Mucosa of rectum (tissue), 2 donors: ENCODE data around the gene CPNE1.

Source experiments
- H3K27ac ChIP-seq, 2 donors: one replicate each; pipeline ENCODE4 v1.7.0; 2013; ENCODE audit warnings: inconsistent platforms in 2 of 2, low read depth in 2 of 2, low read length in 2 of 2
- H3K27me3 ChIP-seq, 2 donors: one replicate each; pipeline ENCODE4 v1.7.0; 2013; ENCODE audit warnings: low read length in 2 of 2; ENCODE audit not compliant: control insufficient read depth in 2 of 2, insufficient read depth in 2 of 2
- H3K36me3 ChIP-seq, 2 donors: one replicate each; pipeline ENCODE4 v1.7.0; 2013; ENCODE audit warnings: low read length in 2 of 2; ENCODE audit not compliant: control insufficient read depth in 2 of 2, insufficient read depth in 2 of 2
- H3K4me1 ChIP-seq, 2 donors: one replicate each; pipeline ENCODE4 v1.7.0; 2013; ENCODE audit warnings: low read length in 2 of 2, mild to moderate bottlenecking in 1 of 2; ENCODE audit not compliant: control insufficient read depth in 2 of 2, insufficient read depth in 2 of 2
- H3K4me3 ChIP-seq, 2 donors: one replicate each; pipeline ENCODE4 v1.7.0; 2013; ENCODE audit warnings: low read length in 2 of 2
- H3K9ac ChIP-seq, 2 donors: one replicate each; pipeline ENCODE4 v1.7.0; 2013; ENCODE audit warnings: low read length in 2 of 2, low read depth in 1 of 2, mild to moderate bottlenecking in 1 of 2
- H3K9me3 ChIP-seq, 2 donors: one replicate each; pipeline ENCODE4 v1.7.0; 2013; ENCODE audit warnings: low read length in 2 of 2; ENCODE audit not compliant: control insufficient read depth in 2 of 2
- donor health status: healthy.
- donor health status: Normal muscosa, but diverticular disease.

CPNE1 gene

GRCh38 chr20:35638751-35639150, 25.9 kb downstream of the CPNE1 start:
- Histone ChIP-seq H3K4me1 (no peaks in the 10 kb centered on the region), H3K9ac (no peak overlapping the region), H3K36me3 (no peaks in the 10 kb centered on the region), H3K9me3 (no peaks in the 10 kb centered on the region), H3K27me3 (no peaks in the 10 kb centered on the region), H3K27ac (no peak overlapping the region), H3K4me3 (no peak overlapping the region)

- H3K9me3 ChIP-seq: no peaks in the 10 kb centered on the region
- no peaks in the 10 kb centered on the region for H3K27me3 ChIP-seq
- H3K27ac ChIP-seq: no peak overlapping the region
- H3K9ac ChIP-seq: no peak overlapping the region
- H3K4me1 ChIP-seq: no peaks in the 10 kb centered on the region
- H3K4me3 ChIP-seq: no peak overlapping the region
- peaks cover 0 to 3% of the 10 kb centered on the region in 2 donors for H3K36me3 ChIP-seq
Measured at GRCh38 chr20:35637276-35637675, 27.4 kb downstream of the CPNE1 start.

- Histone ChIP-seq H3K27me3 (no peaks in the 10 kb centered on the region), H3K4me3 (no peak overlapping the region), H3K4me1 (no peaks in the 10 kb centered on the region), H3K9ac (no peak overlapping the region), H3K36me3 (peaks cover 6 to 15% of the 10 kb centered on the region in 2 donors), H3K27ac (no peak overlapping the region), H3K9me3 (no peaks in the 10 kb centered on the region)
Measured at GRCh38 chr20:35636095-35636494, 28.6 kb downstream of the CPNE1 start.

- no peak overlapping the region for H3K9ac ChIP-seq
- H3K4me3 ChIP-seq: no peak overlapping the region
- H3K27me3 ChIP-seq: no peaks in the 10 kb centered on the region
- no peak overlapping the region for H3K27ac ChIP-seq
- H3K9me3 ChIP-seq: no peaks in the 10 kb centered on the region
- no peaks in the 10 kb centered on the region for H3K4me1 ChIP-seq
- peaks cover 10 to 19% of the 10 kb centered on the region in 2 donors for H3K36me3 ChIP-seq
Measured at GRCh38 chr20:35635652-35636051, 29.0 kb downstream of the CPNE1 start.

- Histone ChIP-seq H3K4me3 (no peak overlapping the region), H3K36me3 (peaks cover 22 to 41% of the 10 kb centered on the region in 2 donors), H3K9me3 (no peaks in the 10 kb centered on the region), H3K4me1 (no peaks in the 10 kb centered on the region), H3K9ac (no peak overlapping the region), H3K27ac (no peak overlapping the region), H3K27me3 (no peaks in the 10 kb centered on the region)
Measured at GRCh38 chr20:35632539-35633115, 32.1 kb downstream of the CPNE1 start.

- Histone ChIP-seq H3K27ac (no peak overlapping the region), H3K4me3 (no peak overlapping the region), H3K9ac (no peak overlapping the region), H3K9me3 (no peaks in the 10 kb centered on the region), H3K36me3 (peaks cover 33 to 58% of the 10 kb centered on the region in 2 donors), H3K4me1 (no peaks in the 10 kb centered on the region), H3K27me3 (no peaks in the 10 kb centered on the region)
Measured at GRCh38 chr20:35630636-35631035, 34.1 kb downstream of the CPNE1 start.

GRCh38 chr20:35629427-35630145, 35.1 kb downstream of the CPNE1 start:
- Histone ChIP-seq H3K27ac (no peak overlapping the region), H3K27me3 (no peaks in the 10 kb centered on the region), H3K4me1 (no peaks in the 10 kb centered on the region), H3K9ac (no peak overlapping the region), H3K4me3 (no peak overlapping the region), H3K9me3 (no peaks in the 10 kb centered on the region), H3K36me3 (peaks cover 34 to 62% of the 10 kb centered on the region in 2 donors)

GRCh38 chr20:35627121-35627520, 37.6 kb downstream of the CPNE1 start:
- Histone ChIP-seq H3K9me3 (no peaks in the 10 kb centered on the region), H3K4me1 (no peaks in the 10 kb centered on the region), H3K27ac (no peak overlapping the region), H3K27me3 (no peaks in the 10 kb centered on the region), H3K4me3 (no peak overlapping the region), H3K36me3 (peaks cover 34 to 57% of the 10 kb centered on the region in 2 donors), H3K9ac (no peak overlapping the region)

- no peaks in the 10 kb centered on the region for H3K9me3 ChIP-seq
- H3K9ac ChIP-seq: no peak overlapping the region
- H3K36me3 ChIP-seq: peaks cover 33 to 51% of the 10 kb centered on the region in 2 donors
- H3K4me3 ChIP-seq: no peak overlapping the region
- H3K27ac ChIP-seq: no peak overlapping the region
- H3K4me1 ChIP-seq: no peaks in the 10 kb centered on the region
- no peaks in the 10 kb centered on the region for H3K27me3 ChIP-seq
Measured at GRCh38 chr20:35626386-35627001, 38.2 kb downstream of the CPNE1 start.

- no peak overlapping the region for H3K27ac ChIP-seq
Measured at GRCh38 chr20:35625584-35626385, 38.9 kb downstream of the CPNE1 start.

More at GRCh38 chr20:35625584-35626385, 38.9 kb downstream of the CPNE1 start:
- H3K4me3 ChIP-seq: no peak overlapping the region
- peaks cover 26 to 44% of the 10 kb centered on the region in 2 donors for H3K36me3 ChIP-seq
- no peaks in the 10 kb centered on the region for H3K27me3 ChIP-seq
- H3K9ac ChIP-seq: no peak overlapping the region
- no peaks in the 10 kb centered on the region for H3K4me1 ChIP-seq
- no peaks in the 10 kb centered on the region for H3K9me3 ChIP-seq
